DOHH2 (cell line): ENCODE results near the gene GAS7.

Experiments used
- H3F3A ChIP-seq: fragments of 200-600 bp; sonication (generic), shearing (Covaris generic); 2 replicates; pipeline ENCODE4 v1.6.0; 2016; ENCODE audit warnings: antibody characterized with exemption, mild to moderate bottlenecking; ENCODE audit not compliant: control insufficient read depth, insufficient read depth
- H3K27ac ChIP-seq: fragments of 200-600 bp; sonication (generic); 2 replicates; pipeline ENCODE4 v1.5.1; 2014; ENCODE audit warnings: low read depth, mild to moderate bottlenecking, low read length, moderate library complexity
- H3K27me3 ChIP-seq: fragments of 200-600 bp; sonication (generic); 2 replicates; pipeline ENCODE4 v1.6.1; 2014; ENCODE audit warnings: mild to moderate bottlenecking, low read length, mixed read lengths; ENCODE audit not compliant: control insufficient read depth
- H3K36me3 ChIP-seq: fragments of 200-600 bp; sonication (generic); 2 replicates; pipeline ENCODE4 v1.6.1; 2014; ENCODE audit warnings: mild to moderate bottlenecking, low read length, moderate library complexity, mixed read lengths; ENCODE audit not compliant: control insufficient read depth
- H3K4me1 ChIP-seq: fragments of 200-600 bp; sonication (generic); 2 replicates; pipeline ENCODE4 v1.6.1; 2014; ENCODE audit warnings: mild to moderate bottlenecking, low read length, mixed read lengths; ENCODE audit not compliant: control insufficient read depth
- H3K4me2 ChIP-seq: fragments of 200-600 bp; sonication (generic); 2 replicates; pipeline ENCODE4 v1.6.0; 2014; ENCODE audit warnings: mild to moderate bottlenecking, low read length, moderate library complexity
- H3K4me3 ChIP-seq: fragments of 200-600 bp; sonication (generic); 2 replicates; pipeline ENCODE4 v1.5.1; 2014; ENCODE audit warnings: mild to moderate bottlenecking, low read length, mixed read lengths
- H3K79me2 ChIP-seq: fragments of 200-600 bp; sonication (generic); 2 replicates; pipeline ENCODE4 v1.6.1; 2014; ENCODE audit warnings: mild to moderate bottlenecking, low read length, mixed read lengths; ENCODE audit not compliant: control insufficient read depth
- H3K9me2 ChIP-seq: fragments of 200-600 bp; sonication (generic); replicated peaks from 2 replicates; pipeline ENCODE4 v1.6.1; 2014; ENCODE audit warnings: mild to moderate bottlenecking, low read length, mixed read lengths; ENCODE audit not compliant: control insufficient read depth
- H3K9me3 ChIP-seq: fragments of 200-600 bp; sonication (generic); 2 replicates; pipeline ENCODE4 v1.6.1; 2014; ENCODE audit warnings: antibody characterized with exemption, low read length, mixed read lengths; ENCODE audit not compliant: control insufficient read depth, insufficient read depth
- H4K20me1 ChIP-seq: fragments of 200-600 bp; sonication (generic); 2 replicates; pipeline ENCODE4 v1.6.0; 2014; ENCODE audit warnings: low read depth, mild to moderate bottlenecking, antibody characterized with exemption, low read length, moderate library complexity; ENCODE audit not compliant: control insufficient read depth, insufficient read depth
- CTCF ChIP-seq: fragments of 200-600 bp; sonication (generic); IDR thresholded peaks from one replicate; pipeline ENCODE4 v1.5.1; 2014; ENCODE audit warnings: antibody characterized with exemption, mild to moderate bottlenecking, low read depth, low read length; ENCODE audit not compliant: poor library complexity, severe bottlenecking
- EZH2phosphoT487 ChIP-seq: fragments of 200-600 bp; sonication (generic); IDR thresholded peaks from 2 replicates; pipeline ENCODE4 v1.6.1; 2017; ENCODE audit warnings: borderline replicate concordance, mild to moderate bottlenecking, antibody characterized with exemption, low read length, moderate library complexity, mixed read lengths

The GAS7 gene

GRCh38 chr17:10127819-10128425 is 70.5 kb downstream of the GAS7 start:
- no peaks in the 10 kb centered on the region for H3K9me2 ChIP-seq
- no peak overlapping the region for H3K27ac ChIP-seq
- H3K36me3 ChIP-seq: no peaks in the 10 kb centered on the region
- no peak overlapping the region for H3K4me3 ChIP-seq
- no peaks in the 10 kb centered on the region for H3K9me3 ChIP-seq
- no peak overlapping the region for H3K4me2 ChIP-seq
- no peaks in the 10 kb centered on the region for H3K4me1 ChIP-seq
- no peaks in the 10 kb centered on the region for H3F3A ChIP-seq
- no peak for TF ChIP-seq CTCF
- no peak for TF ChIP-seq EZH2phosphoT487
- H4K20me1 ChIP-seq: no peaks in the 10 kb centered on the region
- no peaks in the 10 kb centered on the region for H3K27me3 ChIP-seq
- H3K79me2 ChIP-seq: no peaks in the 10 kb centered on the region

- H3K27ac ChIP-seq: no peak overlapping the region
- H3K4me1 ChIP-seq: no peaks in the 10 kb centered on the region
- H3K4me2 ChIP-seq: no peak overlapping the region
Observed at GRCh38 chr17:10126616-10127501, 71.5 kb downstream of the GAS7 start.

DNA sequence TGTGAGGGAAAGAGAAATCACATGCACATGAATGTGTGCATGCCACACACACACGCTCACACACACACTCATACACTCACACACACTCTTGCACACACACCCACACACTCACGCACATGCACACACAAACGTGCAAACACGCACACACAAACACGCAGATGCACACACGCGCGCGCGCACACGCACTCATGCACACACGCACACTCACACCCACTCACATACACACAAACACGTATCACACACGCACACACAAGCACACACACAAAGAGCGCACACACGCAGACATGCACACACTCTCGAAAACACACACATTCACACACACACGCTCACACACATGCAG is 72.2 kb downstream of the GAS7 start:
- no peak overlapping the region for H3K27ac ChIP-seq
- TF ChIP-seq CTCF: no peak
- no peak for TF ChIP-seq EZH2phosphoT487
- H3K9me2 ChIP-seq: no peaks in the 10 kb centered on the region
- H3K4me1 ChIP-seq: no peaks in the 10 kb centered on the region
- no peaks in the 10 kb centered on the region for H3K27me3 ChIP-seq
- no peaks in the 10 kb centered on the region for H3F3A ChIP-seq
- no peaks in the 10 kb centered on the region for H3K9me3 ChIP-seq
- H3K36me3 ChIP-seq: no peaks in the 10 kb centered on the region
- H3K79me2 ChIP-seq: no peaks in the 10 kb centered on the region
- H3K4me3 ChIP-seq: no peak overlapping the region
- H3K4me2 ChIP-seq: no peak overlapping the region
- H4K20me1 ChIP-seq: no peaks in the 10 kb centered on the region

More at GRCh38 chr17:10126616-10127501, 71.5 kb downstream of the GAS7 start:
- no peak overlapping the region for H3K4me3 ChIP-seq
- H4K20me1 ChIP-seq: no peaks in the 10 kb centered on the region
- H3K27me3 ChIP-seq: no peaks in the 10 kb centered on the region
- TF ChIP-seq EZH2phosphoT487: no peak
- no peak for TF ChIP-seq CTCF
- H3F3A ChIP-seq: no peaks in the 10 kb centered on the region
- H3K9me2 ChIP-seq: no peaks in the 10 kb centered on the region
- no peaks in the 10 kb centered on the region for H3K9me3 ChIP-seq
- H3K79me2 ChIP-seq: no peaks in the 10 kb centered on the region
- no peaks in the 10 kb centered on the region for H3K36me3 ChIP-seq
